GM19043 (cell line): Measurements from ENCODE around the gene PRSS37.
A peak's percentile ranks its signal among the peaks of the same experiment; 100 is the strongest.
"Not testable (repeated sequence)": the region's sequence is repeated elsewhere in the genome, so short reads cannot be mapped to it uniquely, and the experiment has no call there.

ENCODE experiments used
- ATAC-seq: cut with Tn5 transposase; IDR thresholded peaks from one replicate; pipeline ENCODE4 v1.9.1; 2021; ENCODE audit warnings: low read depth; ENCODE audit not compliant: unreplicated experiment

PRSS37 gene

GRCh38 chr7:141841385-141841784 lies at the start of gene PRSS37:
Gene PRSS37 (minus strand): TSS chr7:141841485. CDS start chr7:141841049, 436 bp downstream.
- ATAC-seq: no peak

DNA sequence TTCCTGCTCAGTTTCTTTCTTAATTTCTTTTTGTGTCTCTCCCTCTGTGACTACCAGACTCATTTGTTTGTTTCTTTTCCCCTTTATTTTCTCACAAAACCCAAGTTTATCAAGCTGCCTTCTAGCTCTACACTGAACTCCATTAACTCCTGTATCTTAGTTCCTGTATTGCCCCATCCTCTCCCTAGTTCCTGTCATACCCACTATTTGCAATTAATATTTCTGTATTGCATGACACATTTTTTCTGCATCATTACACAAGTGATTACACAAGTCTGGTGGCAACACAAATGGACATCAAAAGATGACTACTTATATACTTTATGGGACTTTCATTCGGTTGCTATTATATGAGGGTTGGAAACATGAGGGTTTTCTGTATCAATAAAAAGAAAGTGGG lies 48.0 kb upstream of the PRSS37 start:
- ATAC-seq: no peak

- ATAC-seq: peak; percentile 64
Measured at GRCh38 chr7:141884539-141885225, 43.4 kb upstream of the PRSS37 start.

DNA sequence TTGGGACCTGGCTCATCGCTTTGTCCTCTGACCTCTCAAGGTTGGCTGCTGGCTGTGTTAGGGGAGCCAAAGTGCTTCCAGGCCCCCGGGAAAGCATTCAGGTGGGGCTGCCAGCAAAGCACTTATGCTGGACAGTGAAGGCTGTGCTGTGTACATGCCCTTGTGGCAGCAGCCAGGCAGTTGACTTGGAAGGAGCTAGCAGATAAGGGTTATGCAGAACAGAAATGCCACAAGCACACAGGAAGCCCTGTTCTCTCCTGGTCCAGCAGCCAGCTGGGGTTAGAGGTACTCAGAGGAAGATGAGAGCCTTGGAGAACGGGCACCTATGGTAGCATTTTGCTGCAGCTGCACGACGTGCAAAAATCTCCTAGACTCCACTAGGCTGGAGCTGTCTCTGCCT lies 39.7 kb upstream of the PRSS37 start:
- no peak for ATAC-seq

GRCh38 chr7:141877365-141877764 lies 36.1 kb upstream of the PRSS37 start:
- no peak for ATAC-seq

GRCh38 chr7:141876371-141876770 lies 35.1 kb upstream of the PRSS37 start:
- no peak for ATAC-seq

DNA sequence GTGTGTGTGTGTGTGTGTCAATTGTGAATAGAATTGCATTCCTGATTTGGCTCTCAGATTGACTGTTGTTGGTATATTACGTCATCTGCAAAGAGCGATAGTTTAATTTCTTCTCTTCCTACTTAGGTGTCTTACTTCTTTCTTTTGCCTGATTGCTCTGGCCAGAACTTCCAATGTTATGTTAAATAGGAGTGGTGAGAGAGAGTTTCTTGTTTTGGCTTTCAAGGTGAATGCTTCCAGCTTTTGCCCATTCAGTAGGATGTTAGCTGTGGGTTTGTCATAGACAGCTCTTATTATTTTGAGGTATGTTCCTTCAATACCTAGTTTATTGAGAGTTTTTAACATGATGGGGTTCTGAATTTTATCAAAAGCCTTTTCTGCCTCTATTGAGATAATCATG lies 34.2 kb upstream of the PRSS37 start:
- no peak for ATAC-seq

DNA sequence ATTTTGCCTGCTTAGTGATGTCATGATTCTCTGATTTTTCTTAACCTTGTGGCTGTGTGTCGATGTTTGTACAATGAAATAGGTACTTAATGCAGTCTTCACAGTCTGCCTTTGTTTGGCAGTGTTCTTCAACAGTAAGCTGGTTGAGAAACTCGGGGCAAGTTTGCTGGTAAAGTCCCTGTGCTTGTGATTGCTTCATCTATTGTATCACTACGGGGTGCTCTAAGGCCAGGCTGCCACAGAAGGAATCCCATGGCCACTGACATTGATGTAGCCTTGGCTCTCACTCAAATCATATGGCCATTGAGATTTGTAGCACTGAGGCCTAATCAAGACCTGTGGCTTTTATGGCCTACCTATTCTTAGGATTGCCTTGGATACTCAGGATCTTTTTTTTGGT lies 33.5 kb upstream of the PRSS37 start:
- ATAC-seq: no peak

- no peak for ATAC-seq
Measured at GRCh38 chr7:141872931-141873330, 31.6 kb upstream of the PRSS37 start.

DNA sequence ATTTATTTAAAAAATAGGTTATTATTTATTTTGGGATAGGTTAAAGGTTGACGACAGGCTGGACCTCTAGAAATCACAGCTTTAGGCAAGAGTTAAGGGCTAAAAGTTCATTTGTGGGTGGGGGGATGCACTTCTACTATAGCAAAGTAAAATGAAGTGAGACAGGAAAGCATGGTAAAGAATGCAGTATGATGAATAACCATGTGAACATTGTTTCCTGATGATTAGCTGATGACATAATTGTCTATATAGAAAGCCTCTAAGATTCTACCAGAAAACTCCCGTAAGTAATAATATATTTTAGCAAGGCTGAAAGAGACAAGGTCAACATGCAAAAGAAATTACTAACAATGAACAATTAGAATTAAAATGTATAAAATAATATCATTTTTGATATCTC lies 25.7 kb upstream of the PRSS37 start:
- ATAC-seq: no peak

- no peak for ATAC-seq
Measured at GRCh38 chr7:141864765-141865447, 23.6 kb upstream of the PRSS37 start.

DNA sequence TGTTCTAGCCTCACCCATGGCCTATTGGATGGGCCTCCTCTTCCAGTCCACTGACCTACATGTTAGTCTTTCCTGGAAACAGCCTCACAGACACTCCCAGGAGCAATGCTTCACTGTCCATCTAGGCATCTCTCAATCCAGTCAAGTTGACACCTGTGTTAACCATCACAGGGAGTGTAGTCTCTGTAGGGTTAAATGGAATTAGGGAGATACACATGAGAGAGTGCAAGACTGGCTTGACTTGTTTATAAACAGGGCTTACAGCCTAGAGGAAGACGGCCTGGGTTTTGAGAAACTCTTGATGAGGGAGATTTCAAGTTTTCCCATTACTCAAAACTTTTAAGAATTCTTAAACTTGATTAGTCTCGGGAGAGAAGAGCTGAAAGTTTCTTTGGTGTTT lies 18.9 kb upstream of the PRSS37 start:
- ATAC-seq: no peak

GRCh38 chr7:141847996-141848395 lies 6.7 kb upstream of the PRSS37 start:
- no peak for ATAC-seq

DNA sequence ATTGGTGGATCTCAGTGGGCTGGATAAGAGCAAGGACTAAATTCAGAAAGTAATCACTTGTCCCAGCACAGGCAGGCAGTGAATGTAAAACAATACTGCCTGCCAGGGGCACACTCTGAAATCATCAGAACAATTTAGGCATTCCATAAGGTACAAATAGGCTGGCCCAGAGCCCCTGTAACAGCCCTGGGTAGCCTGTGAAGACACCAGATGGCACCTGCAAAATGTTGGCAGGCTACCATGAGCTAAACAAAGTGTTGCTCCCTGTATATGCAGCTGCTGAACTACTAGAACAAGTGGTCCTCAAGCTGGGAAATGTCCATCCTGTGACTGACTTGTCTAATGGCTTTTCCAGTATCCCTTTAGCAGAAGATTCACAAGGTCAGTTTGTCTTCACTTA lies 3.0 kb upstream of the PRSS37 start:
- no peak for ATAC-seq

DNA sequence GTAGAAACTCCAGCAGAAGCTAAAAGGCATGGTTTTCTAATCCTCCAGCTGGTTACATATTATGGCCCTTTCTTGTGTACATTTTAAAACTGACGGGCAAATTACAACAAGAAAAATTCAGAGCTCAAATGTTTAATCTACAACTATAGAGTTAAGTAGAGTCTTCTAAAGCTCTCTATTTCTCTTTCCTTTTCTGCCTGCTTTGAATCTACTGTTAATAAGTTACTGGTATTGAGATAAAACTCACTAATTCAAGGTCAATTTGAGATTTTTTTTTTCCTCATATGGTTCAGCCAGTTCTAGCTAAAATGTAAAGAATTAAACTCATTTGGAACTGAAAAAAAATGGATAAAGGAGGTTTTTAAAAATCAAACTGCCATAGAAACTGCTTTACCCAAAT lies 1.6 kb upstream of the PRSS37 start:
- no peak for ATAC-seq

DNA sequence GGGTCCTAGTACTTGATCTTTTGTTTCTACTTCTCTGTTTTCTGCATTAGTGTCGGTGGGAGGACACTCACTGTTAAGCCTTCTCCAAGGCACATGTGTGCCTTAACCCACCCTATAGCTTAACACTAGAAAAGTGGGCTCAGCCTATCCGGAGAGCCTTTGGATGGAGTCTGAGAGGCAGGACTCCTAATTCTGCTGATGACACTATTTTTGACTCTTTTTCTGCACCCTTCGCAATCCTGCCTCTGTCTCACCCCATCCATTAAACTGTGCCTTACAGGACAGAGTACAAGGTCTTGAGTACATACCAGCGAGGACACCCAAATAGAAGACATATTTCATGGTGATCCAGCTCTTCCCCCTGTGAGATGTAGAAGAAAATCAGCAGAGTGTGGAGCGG lies 577 bp downstream of the PRSS37 start:
- ATAC-seq: no peak

DNA sequence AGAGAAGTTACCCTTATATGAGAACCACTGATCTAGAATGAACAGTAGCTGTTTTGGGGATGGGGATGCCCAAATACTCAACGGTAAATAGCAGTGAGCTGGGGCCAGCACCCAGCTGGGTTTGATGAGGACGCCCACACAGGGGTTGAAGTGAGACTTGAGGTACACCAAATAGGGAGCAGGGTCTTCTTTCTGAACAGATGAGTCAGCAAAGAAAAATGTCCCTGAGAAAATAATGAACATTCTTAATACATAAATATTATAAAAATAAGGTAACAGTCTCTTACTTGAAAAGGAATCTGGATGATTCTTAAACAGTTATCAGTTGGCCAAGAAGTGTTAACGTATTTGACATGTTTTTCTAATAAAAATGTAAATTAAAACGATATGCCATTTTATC lies 2.0 kb downstream of the PRSS37 start:
- ATAC-seq: no peak

DNA sequence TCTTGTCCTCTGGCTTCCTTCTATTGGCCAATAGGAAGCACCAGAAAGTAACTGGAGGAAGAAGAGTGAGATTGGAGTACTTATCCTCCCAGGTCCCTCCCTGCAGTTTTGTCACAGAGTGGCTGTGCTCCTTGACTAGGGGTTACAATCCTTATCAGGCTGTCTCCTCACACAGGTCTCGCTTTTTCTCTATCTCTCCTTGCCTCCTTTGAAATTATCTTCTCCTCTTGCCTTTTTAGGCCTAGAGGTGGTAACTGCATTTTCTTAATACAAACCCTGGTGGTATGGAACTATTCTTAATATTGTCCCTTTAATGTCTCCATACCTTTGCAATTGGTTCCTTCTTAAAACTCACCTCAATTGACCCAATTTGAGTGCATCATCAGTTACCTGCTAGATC lies 2.7 kb downstream of the PRSS37 start:
- ATAC-seq: no peak

DNA sequence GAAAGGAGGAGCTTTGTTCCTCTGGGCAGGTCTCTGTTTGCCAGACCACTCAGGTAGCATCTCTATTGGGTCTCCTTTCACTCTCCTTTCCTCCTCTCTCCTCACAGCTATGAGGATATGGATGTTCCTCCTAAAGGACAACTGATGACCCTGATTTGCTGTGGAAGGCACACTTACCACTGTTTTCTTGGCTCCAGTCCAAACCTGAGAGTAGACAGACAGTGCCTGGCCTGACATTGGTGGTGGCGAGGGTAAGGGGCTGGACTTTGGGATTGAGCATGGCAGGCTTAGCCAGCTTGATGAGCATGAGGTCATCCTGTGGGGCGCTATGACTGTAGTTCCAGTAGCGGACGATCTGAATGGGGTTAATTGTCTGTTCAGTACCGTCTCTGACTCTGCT lies 3.6 kb downstream of the PRSS37 start:
- no peak for ATAC-seq

DNA sequence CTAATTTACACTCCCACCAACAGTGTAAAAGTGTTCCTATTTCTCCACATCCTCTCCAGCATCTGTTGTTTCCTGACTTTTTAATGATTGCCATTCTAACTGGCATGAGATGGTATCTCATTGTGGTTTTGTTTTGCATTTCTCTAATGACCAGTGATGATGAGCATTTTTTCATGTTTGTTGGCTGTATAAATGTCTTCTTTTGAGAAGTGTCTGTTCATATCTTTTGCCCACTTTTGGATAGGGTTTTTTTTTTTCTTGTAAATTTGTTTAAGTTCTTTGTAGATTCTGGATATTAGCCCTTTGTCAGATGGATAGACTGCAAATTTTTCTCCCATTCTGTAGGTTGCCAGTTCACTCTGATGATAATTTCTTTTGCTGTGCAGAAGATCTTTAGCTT lies 18.9 kb downstream of the PRSS37 start:
- not testable (repeated sequence) for ATAC-seq

DNA sequence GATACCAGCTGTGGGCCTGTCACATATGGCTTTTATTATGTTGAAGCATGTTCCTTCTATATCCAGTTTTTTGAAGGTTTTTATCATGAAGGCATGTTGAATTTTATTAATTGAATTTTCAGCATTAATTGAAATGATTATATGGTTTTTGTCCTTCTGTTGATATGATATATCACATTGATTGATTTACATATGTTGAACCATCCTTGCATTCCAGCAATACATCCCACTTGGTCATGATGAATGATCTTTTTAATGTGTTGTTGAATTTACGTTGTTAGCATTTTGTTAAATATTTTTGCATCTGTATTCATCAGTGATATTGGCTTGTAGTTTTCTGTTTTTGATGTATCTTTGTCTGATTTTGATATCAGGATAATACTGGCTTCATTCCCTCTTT lies 21.2 kb downstream of the PRSS37 start:
- no peak for ATAC-seq

- ATAC-seq: no peak
Measured at GRCh38 chr7:141792526-141792925, 48.8 kb downstream of the PRSS37 start.
